Body of pancreas (tissue), 4 donors: ENCODE measurements around the gene ABCB10. TPM values are rescaled to one million over a fixed set of nuclear protein-coding genes. Genes with fewer than 3 reads are reported as not detected.
A peak's percentile ranks its signal among the peaks of the same experiment; 100 is the strongest.
"Not testable (repeated sequence)": the region's sequence is repeated elsewhere in the genome, so short reads cannot be mapped to it uniquely, and the experiment has no call there.

Experiments used
- ATAC-seq: fragments of 150-250 bp; one replicate; pipeline ENCODE4 v1.9.1; 2016
- DNase-seq, 4 donors: peaks; one replicate each; pipeline ENCODE4 v3.0.0-alpha.2; 2019
- H3K27ac ChIP-seq, 4 donors: fragments of 200-600 bp; sonication (generic); 1 replicate in 3 of 4; 2 replicates in 1 of 4; pipeline versions ENCODE4 v1.5.1 to v1.6.1; 2016 to 2019; ENCODE audit warnings: mild to moderate bottlenecking in 1 of 4, mixed read lengths in 1 of 4, moderate library complexity in 1 of 4
- H3K27me3 ChIP-seq, 2 donors: fragments of 200-600 bp; sonication (generic); one replicate each; pipeline ENCODE4 v1.6.0; 2016; ENCODE audit warnings: mild to moderate bottlenecking in 1 of 2
- H3K36me3 ChIP-seq, 2 donors: fragments of 200-600 bp; sonication (generic); replicated peaks in 1 of 2; 2 replicates each; pipeline ENCODE4 v1.5.1; 2016; ENCODE audit warnings: low read depth in 2 of 2; ENCODE audit not compliant: insufficient read depth in 1 of 2
- H3K4me1 ChIP-seq: fragments of 200-600 bp; sonication (generic); one replicate; pipeline ENCODE4 v1.6.0; 2016
- H3K4me3 ChIP-seq, 2 donors: fragments of 200-600 bp; sonication (generic); 1 replicate in 1 of 2; 2 replicates in 1 of 2; pipeline ENCODE4 v1.5.1; 2016 to 2019
- H3K9me3 ChIP-seq, 3 donors: fragments of 200-600 bp; sonication (generic); 1 replicate in 2 of 3; 2 replicates in 1 of 3; pipeline ENCODE4 v1.5.1; 2016
- POLR2A ChIP-seq, 3 donors: fragments of 450-650 bp; IDR thresholded peaks; one replicate each; pipeline ENCODE4 v1.6.1; 2016; ENCODE audit warnings: antibody characterized with exemption in 3 of 3, mild to moderate bottlenecking in 2 of 3
- WGBS, 2 donors: methylation state at CpG; one replicate each; pipeline ENCODE4 v1.1.5; 2017; 5-methylcytosine and 5-hydroxymethylcytosine counted together
- intact Hi-C: fragments of 100-400 bp; cut with DNase I; formaldehyde crosslinking; loops from one replicate; pipeline ENCODE4 v1.15.1; 2023
- total RNA-seq, 2 donors: library from RNA; depleted of rRNA; stranded (reverse); fragments of >200 nt; gene quantifications; one replicate each; pipeline ENCODE4 v1.1.0, GENCODE V29; 2016
- TF ChIP-seq, protein P1 (sequence below), 7 experiments: fragments of 450-650 bp in 4 of 7; fragments of 200-600 bp in 3 of 7; sonication (generic) in 3 of 7; IDR thresholded peaks; one replicate each; pipeline ENCODE4 v1.5.1; 2016 to 2019; ENCODE audit warnings: antibody characterized with exemption in 7 of 7

ABCB10 gene
- total RNA-seq, 2 donors from 2014 or later: 7.8 to 15.2 TPM

DNA sequence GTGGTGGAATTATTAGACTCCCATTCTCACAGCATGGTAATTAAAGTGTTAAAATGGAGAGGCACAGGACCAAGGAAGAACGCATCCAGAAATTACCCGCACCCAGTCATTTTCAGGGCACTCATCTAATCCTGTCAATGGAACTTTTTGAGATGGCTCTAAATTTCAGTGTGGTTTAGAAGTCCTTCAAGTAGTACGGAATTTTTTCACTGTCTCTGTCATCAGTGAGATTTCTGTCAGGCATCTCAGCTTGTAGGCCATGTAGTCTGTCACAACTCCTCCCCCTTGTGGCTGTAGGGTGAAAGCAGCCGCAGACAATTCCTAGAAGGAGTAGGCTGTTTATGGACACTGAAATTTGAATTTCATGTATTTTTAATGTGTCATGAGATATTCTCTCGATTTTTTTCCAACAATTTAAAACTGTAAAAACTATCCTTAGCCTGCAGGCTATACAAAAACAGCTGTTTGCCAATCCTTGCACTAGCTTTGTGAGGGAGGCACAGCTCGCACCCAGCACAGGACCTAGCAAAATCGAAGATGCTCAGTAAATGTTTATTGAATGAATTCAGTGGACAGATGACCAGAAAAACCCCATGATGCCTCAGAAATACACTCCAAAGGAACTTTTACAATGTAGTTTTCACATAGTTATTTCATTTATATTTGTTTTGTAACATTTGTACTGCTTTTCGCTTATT is 43.8 kb downstream of the ABCB10 start:
- TF ChIP-seq POLR2A (IDR thresholded peaks at IDR 0.05): no peak
- TF ChIP-seq, protein P1, sequence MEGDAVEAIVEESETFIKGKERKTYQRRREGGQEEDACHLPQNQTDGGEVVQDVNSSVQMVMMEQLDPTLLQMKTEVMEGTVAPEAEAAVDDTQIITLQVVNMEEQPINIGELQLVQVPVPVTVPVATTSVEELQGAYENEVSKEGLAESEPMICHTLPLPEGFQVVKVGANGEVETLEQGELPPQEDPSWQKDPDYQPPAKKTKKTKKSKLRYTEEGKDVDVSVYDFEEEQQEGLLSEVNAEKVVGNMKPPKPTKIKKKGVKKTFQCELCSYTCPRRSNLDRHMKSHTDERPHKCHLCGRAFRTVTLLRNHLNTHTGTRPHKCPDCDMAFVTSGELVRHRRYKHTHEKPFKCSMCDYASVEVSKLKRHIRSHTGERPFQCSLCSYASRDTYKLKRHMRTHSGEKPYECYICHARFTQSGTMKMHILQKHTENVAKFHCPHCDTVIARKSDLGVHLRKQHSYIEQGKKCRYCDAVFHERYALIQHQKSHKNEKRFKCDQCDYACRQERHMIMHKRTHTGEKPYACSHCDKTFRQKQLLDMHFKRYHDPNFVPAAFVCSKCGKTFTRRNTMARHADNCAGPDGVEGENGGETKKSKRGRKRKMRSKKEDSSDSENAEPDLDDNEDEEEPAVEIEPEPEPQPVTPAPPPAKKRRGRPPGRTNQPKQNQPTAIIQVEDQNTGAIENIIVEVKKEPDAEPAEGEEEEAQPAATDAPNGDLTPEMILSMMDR (IDR thresholded peaks at IDR 0.05): peak; percentile 60 to 80 (median 67)
- H3K9me3 ChIP-seq: no peaks in the 10 kb centered on the region
- H3K27me3 ChIP-seq: no peaks in the 10 kb centered on the region
- H3K27ac ChIP-seq: no peak overlapping the region
- intact Hi-C loops: loop anchor here (10.0 kb wide), 1 partner anchor 260 kb away; no protein-coding TSS in a partner anchor
- 36 to 37% methylated on average over 8 of the region's 8 CpGs for WGBS, 2 donors
- peaks cover 0 to 5% of the 10 kb centered on the region in 2 donors for H3K36me3 ChIP-seq
- no peak overlapping the region for H3K4me3 ChIP-seq
- ATAC-seq (peak; percentile 82), DNase-seq (peak; percentile 57 to 72 (median 70))
- H3K4me1 ChIP-seq: peaks cover 4% of the 10 kb centered on the region

DNA sequence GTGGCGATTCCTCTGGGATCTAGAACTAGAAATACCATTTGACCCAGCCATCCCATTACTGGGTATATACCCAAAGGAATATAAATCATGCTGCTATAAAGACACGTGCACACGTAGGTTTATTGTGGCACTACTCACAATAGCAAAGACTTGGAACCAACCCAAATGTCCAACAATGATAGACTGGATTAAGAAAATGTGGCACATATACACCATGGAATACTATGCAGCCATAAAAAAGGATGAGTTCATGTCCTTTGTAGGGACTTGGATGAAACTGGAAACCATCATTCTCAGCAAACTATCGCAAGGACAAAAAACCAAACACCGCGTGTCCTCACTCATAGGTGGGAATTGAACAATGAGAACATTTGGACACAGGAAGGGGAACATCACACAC is 46.9 kb downstream of the ABCB10 start:
- H3K27me3 ChIP-seq, H3K36me3 ChIP-seq, DNase-seq, H3K27ac ChIP-seq, ATAC-seq, H3K9me3 ChIP-seq, H3K4me3 ChIP-seq: not testable (repeated sequence)
- intact Hi-C loops: loop anchor here (10.0 kb wide), 1 partner anchor 257 kb away; no protein-coding TSS in a partner anchor
- WGBS, 2 donors: 85 to 88% methylated on average over 6 of the region's 6 CpGs
- peaks cover 18% of the 10 kb centered on the region for H3K4me1 ChIP-seq

DNA sequence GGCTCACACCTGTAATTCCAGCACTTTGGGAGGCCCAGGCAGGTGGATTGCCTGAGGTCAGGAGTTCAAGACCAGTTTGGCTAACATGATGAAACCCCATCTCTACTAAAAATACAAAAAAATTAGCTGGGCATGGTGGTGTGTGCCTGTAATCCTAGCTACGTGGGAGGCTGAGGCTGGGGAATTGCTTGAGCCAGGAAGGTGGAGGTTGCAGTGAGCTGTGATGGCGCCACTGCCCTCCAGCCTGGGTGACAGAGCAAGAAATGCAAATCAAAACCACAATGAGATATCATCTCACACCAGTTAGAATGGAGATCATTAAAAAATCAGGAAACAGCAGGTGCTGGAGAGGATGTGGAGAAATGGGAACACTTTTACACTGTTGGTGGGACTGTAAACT is 47.3 kb downstream of the ABCB10 start:
- not testable (repeated sequence) for ATAC-seq
- WGBS, 2 donors: 82 to 89% methylated on average over 2 of the region's 2 CpGs

DNA sequence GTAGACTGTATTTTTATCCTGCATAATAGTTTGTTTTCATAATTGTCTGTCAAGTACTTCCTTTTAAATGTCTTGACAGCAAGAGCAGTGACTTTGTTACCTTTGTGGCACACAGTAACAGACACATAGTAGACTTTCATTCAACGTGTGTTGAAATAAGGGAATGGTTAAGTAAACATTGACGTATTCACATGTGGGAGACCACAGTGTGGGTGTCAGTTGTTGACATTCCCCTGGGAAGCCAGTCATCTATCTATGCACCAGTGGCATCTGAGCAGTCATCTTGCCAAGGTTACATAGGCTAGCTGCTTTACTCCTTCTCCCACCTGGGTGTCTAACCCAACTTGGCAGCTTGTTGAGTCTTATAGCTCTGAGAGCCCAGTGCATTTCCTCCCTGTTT is 48.9 kb downstream of the ABCB10 start:
- no peaks in the 10 kb centered on the region for H3K9me3 ChIP-seq
- peaks cover 21% of the 10 kb centered on the region for H3K4me1 ChIP-seq
- TF ChIP-seq, protein P1 (IDR thresholded peaks at IDR 0.05): no peak
- no peak for TF ChIP-seq POLR2A (IDR thresholded peaks at IDR 0.05)
- H3K27me3 ChIP-seq: no peaks in the 10 kb centered on the region
- ATAC-seq: no peak
- no peak overlapping the region for H3K27ac ChIP-seq
- intact Hi-C loops: no loop called here
- 33 to 38% methylated on average over 2 of the region's 2 CpGs for WGBS, 2 donors
- H3K4me3 ChIP-seq: no peak overlapping the region
- H3K36me3 ChIP-seq: peaks cover 0 to 2% of the 10 kb centered on the region in 2 donors
- no peak for DNase-seq

More for the DNA sequence above, 47.3 kb downstream of the ABCB10 start:
- H3K9me3 ChIP-seq, H3K27ac ChIP-seq, H3K27me3 ChIP-seq, H3K36me3 ChIP-seq, DNase-seq, H3K4me3 ChIP-seq: not testable (repeated sequence)
- peaks cover 22% of the 10 kb centered on the region for H3K4me1 ChIP-seq
- intact Hi-C loops: loop anchor here (10.0 kb wide), 1 partner anchor 256 kb away; no protein-coding TSS in a partner anchor

DNA sequence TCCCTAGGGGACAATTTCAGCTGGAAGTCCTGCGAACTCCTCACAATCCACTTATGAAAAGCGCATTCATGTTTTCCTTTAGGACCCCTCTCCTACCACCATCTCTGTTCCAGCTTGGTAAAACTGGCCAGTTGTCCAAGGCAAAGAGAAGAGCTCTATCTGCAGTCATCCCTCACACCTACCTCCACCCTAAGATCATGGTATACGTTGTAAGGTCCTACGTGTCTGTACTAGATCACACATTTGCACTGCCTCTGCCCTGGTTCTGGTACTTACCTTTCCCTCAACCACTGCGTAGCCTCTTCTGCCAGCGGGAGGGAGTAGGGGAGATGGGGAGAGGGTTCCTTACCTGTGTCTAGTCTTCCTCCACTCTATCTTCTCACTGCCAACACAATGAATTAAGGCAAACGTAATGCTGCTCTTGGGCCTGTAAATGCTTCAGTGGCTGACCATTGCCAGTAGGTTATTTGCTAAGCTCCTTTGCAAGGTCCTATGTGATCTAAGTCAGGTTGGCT is 49.6 kb downstream of the ABCB10 start:
- ATAC-seq (no peak), DNase-seq (no peak)
- H3K4me1 ChIP-seq: peaks cover 18% of the 10 kb centered on the region
- WGBS, 2 donors: 74 to 76% methylated on average over 7 of the region's 7 CpGs
- peaks cover 0 to 4% of the 10 kb centered on the region in 2 donors for H3K36me3 ChIP-seq
- intact Hi-C loops: no loop called here
- H3K27me3 ChIP-seq: no peaks in the 10 kb centered on the region
- H3K27ac ChIP-seq: peak overlapping the region; percentile 88 to 97 (median 91)
- no peak overlapping the region for H3K4me3 ChIP-seq
- no peaks in the 10 kb centered on the region for H3K9me3 ChIP-seq
- TF ChIP-seq POLR2A (IDR thresholded peaks at IDR 0.05): no peak
- TF ChIP-seq, protein P1 (IDR thresholded peaks at IDR 0.05): no peak
